K562 (cell line): ENCODE data around the gene PLSCR3. TPM values are rescaled to one million over a fixed set of nuclear protein-coding genes. Genes with fewer than 3 reads are reported as not detected.

ENCODE experiments used
- ATAC-seq: fragments of 200-7000 bp; cut with Tn5 transposase; 3 replicates; pipeline ENCODE4 v1.9.1; 2020; ENCODE audit warnings: moderate library complexity
- BruUV-seq: library from RNA; stranded (reverse); fragments of 400-500 nt; replicated peaks from 2 replicates; lab custom pipeline; 2021; lab: Mats Ljungman, UMichigan
- CTCF ChIA-PET: fragments of 300-600 bp; formaldehyde crosslinking; extraction: SDS; loops from one replicate; lab custom pipeline; 2021; ENCODE audit warnings: low intra/inter-chr PET ratio; lab: Yijun Ruan, JAX
- POLR2A ChIA-PET: fragments of 300-600, 350-650 bp; sonication (Branson Sonifier 250); formaldehyde crosslinking; extraction: SDS; loops from one replicate; lab custom pipeline; 2021; ENCODE audit warnings: antibody characterized with exemption, inconsistent platforms; lab: Yijun Ruan, JAX
- DNase-seq, 4 experiments: peaks; one replicate each; pipeline versions ENCODE4 v3.0.0 to v3.0.0-alpha.2; 2011 to 2018; ENCODE audit warnings: low spot score in 3 of 4, mixed read lengths in 3 of 4; ENCODE audit errors: extremely low read depth in 1 of 4
- FAIRE-seq: peaks from 2 replicates; lab custom pipeline; 2011; peaks lifted over from hg19 to GRCh38; lab: Jason Lieb, UNC
- H2AFZ ChIP-seq: 2 replicates; pipeline ENCODE4 v1.6.0; 2011; ENCODE audit warnings: low read depth, low read length, control low read depth, inconsistent platforms
- H3K27ac ChIP-seq: fragments of 200-600 bp; 3 replicates; pipeline ENCODE4 v1.8.0; 2011; ENCODE audit warnings: low read depth, mild to moderate bottlenecking, control low read depth, inconsistent platforms, low read length, moderate library complexity, mixed read lengths; ENCODE audit errors: extremely low read depth
- H3K27me3 ChIP-seq, 2 experiments: fragments of 300-600 bp in 1 of 2; 2 replicates in 1 of 2; 3 replicates in 1 of 2; pipeline versions ENCODE4 v1.6.0 to v1.8.0; 2011; ENCODE audit warnings: inconsistent platforms in 2 of 2, low read length in 2 of 2, mild to moderate bottlenecking in 1 of 2, mixed read lengths in 1 of 2, moderate library complexity in 1 of 2; ENCODE audit not compliant: control insufficient read depth in 2 of 2, insufficient read depth in 2 of 2
- H3K36me3 ChIP-seq: fragments of 300-600 bp; 3 replicates; pipeline ENCODE4 v1.8.0; 2011; ENCODE audit warnings: mild to moderate bottlenecking, low read length, inconsistent platforms; ENCODE audit not compliant: control insufficient read depth, insufficient read depth
- H3K4me1 ChIP-seq, 2 experiments: fragments of 200-600 bp in 1 of 2; replicated peaks in 1 of 2; 2 replicates in 1 of 2; 3 replicates in 1 of 2; pipeline versions ENCODE4 v1.5.1 to v1.8.0; 2011; ENCODE audit warnings: inconsistent platforms in 2 of 2, low read length in 2 of 2, mild to moderate bottlenecking in 1 of 2, mixed read lengths in 1 of 2, moderate library complexity in 1 of 2; ENCODE audit not compliant: control insufficient read depth in 2 of 2, insufficient read depth in 2 of 2
- H3K4me2 ChIP-seq: 2 replicates; pipeline ENCODE4 v1.6.1; 2011; ENCODE audit warnings: low read length, control low read depth, inconsistent platforms, mixed read lengths; ENCODE audit not compliant: insufficient read depth
- H3K4me3 ChIP-seq: fragments of 200-600 bp; sonication (generic), shearing (Covaris generic); 2 replicates; pipeline ENCODE4 v1.5.1; 2016; ENCODE audit warnings: control low read depth, inconsistent platforms
- H3K79me2 ChIP-seq: fragments of 200-600 bp; 3 replicates; pipeline ENCODE4 v1.8.0; 2011; ENCODE audit warnings: low read length, inconsistent platforms; ENCODE audit not compliant: control insufficient read depth, insufficient read depth
- H3K9ac ChIP-seq, 2 experiments: 2 replicates each; pipeline versions ENCODE4 v1.6.0 to v1.6.1; 2011; ENCODE audit warnings: low read depth in 2 of 2, low read length in 2 of 2, control low read depth in 1 of 2, inconsistent platforms in 1 of 2, mild to moderate bottlenecking in 1 of 2, mixed read lengths in 1 of 2; ENCODE audit not compliant: insufficient read depth in 1 of 2
- H3K9me1 ChIP-seq: one replicate; pipeline ENCODE4 v1.6.0; 2011; ENCODE audit warnings: inconsistent platforms, mild to moderate bottlenecking, low read length, moderate library complexity; ENCODE audit not compliant: control insufficient read depth, insufficient read depth
- H3K9me3 ChIP-seq: replicated peaks from 2 replicates; pipeline ENCODE4 v1.5.1; 2011; ENCODE audit warnings: low read depth, low read length, inconsistent platforms; ENCODE audit not compliant: control insufficient read depth, insufficient read depth
- H4K20me1 ChIP-seq: replicated peaks from 2 replicates; pipeline ENCODE4 v1.6.1; 2011; ENCODE audit warnings: low read length, inconsistent platforms, mixed read lengths; ENCODE audit not compliant: control insufficient read depth, insufficient read depth
- BCLAF1 ChIP-seq, 2 experiments: fragments of 450-650 bp in 1 of 2; IDR thresholded peaks; 2 replicates each; pipeline ENCODE4 v1.6.1; 2011 to 2017; ENCODE audit warnings: low read depth in 2 of 2, antibody characterized with exemption in 1 of 2, borderline replicate concordance in 1 of 2, low read length in 1 of 2, mild to moderate bottlenecking in 1 of 2, mixed read lengths in 1 of 2; ENCODE audit not compliant: control insufficient read depth in 1 of 2
- ETS1 ChIP-seq: conservative IDR thresholded peaks from 2 replicates; pipeline ENCODE4 v1.6.1; 2011; ENCODE audit warnings: low read depth, mild to moderate bottlenecking, low read length; ENCODE audit not compliant: control insufficient read depth
- ETV5 ChIP-seq: sonication (generic); formaldehyde crosslinking; IDR thresholded peaks from 2 replicates; pipeline ENCODE4 v1.4.0; 2020; ENCODE audit warnings: low read depth, mild to moderate bottlenecking, missing genetic modification reagents
- GMEB1 ChIP-seq: fragments of 250-450 bp; sonication (Bioruptor Pico); IDR thresholded peaks from 2 replicates; pipeline ENCODE4 v1.4.0; 2020; ENCODE audit warnings: mild to moderate bottlenecking
- GTF2B ChIP-seq: IDR thresholded peaks from 2 replicates; pipeline ENCODE4 v1.6.1; 2011; ENCODE audit not compliant: insufficient read length; ENCODE audit errors: extremely low read depth
- KDM2B ChIP-seq: fragments of 250-450 bp; sonication (Bioruptor Pico); IDR thresholded peaks from 2 replicates; pipeline ENCODE4 v1.8.0; 2021; ENCODE audit warnings: mild to moderate bottlenecking, moderate library complexity
- LARP7 ChIP-seq: fragments of 450-650 bp; IDR thresholded peaks from 2 replicates; pipeline ENCODE4 v1.6.1; 2016
- RBM15 ChIP-seq: fragments of 200-400 bp; formaldehyde crosslinking; IDR thresholded peaks from 2 replicates; pipeline ENCODE4 v1.6.1; 2018; ENCODE audit warnings: mild to moderate bottlenecking, low read length, moderate library complexity; ENCODE audit not compliant: insufficient read depth
- TFAM ChIP-seq: fragments of 250-450 bp; sonication (Bioruptor Pico); conservative IDR thresholded peaks from 2 replicates; pipeline ENCODE4 v1.5.0; 2021; ENCODE audit warnings: mild to moderate bottlenecking, moderate library complexity
- TOE1 ChIP-seq, 2 experiments: fragments of 450-650 bp in 1 of 2; sonication (generic) in 1 of 2; formaldehyde crosslinking in 1 of 2; IDR thresholded peaks; 2 replicates each; pipeline versions ENCODE4 v1.7.1 to v1.8.0; 2016 to 2022; ENCODE audit warnings: borderline replicate concordance in 2 of 2, mild to moderate bottlenecking in 2 of 2, antibody characterized with exemption in 1 of 2, inconsistent platforms in 1 of 2, low read depth in 1 of 2, missing genetic modification reagents in 1 of 2, moderate library complexity in 1 of 2
- ZNF384 ChIP-seq: IDR thresholded peaks from 2 replicates; pipeline ENCODE4 v1.6.1; 2012; ENCODE audit warnings: low read depth, low read length, improper control_type of control experiment
- ZNF57 ChIP-seq: fragments of 450-650 bp; formaldehyde crosslinking; IDR thresholded peaks from 2 replicates; pipeline ENCODE4 v1.4.0; 2020; ENCODE audit warnings: mild to moderate bottlenecking, moderate library complexity
- WGBS: fragments of 100-300 bp; shearing (Covaris generic); methylation state at CpG from one replicate; pipeline ENCODE4 v1.1.6; 2016; ENCODE audit warnings: low coverage, mixed read lengths; ENCODE audit not compliant: insufficient coverage; ENCODE audit errors: missing lambda C conversion rate; 5-methylcytosine and 5-hydroxymethylcytosine counted together
- in situ Hi-C: fragments of 300-500 bp; cut with MboI; formaldehyde crosslinking; loops from 4 replicates; pipeline ENCODE4 v1.15.0; 2018; ENCODE audit warnings: inconsistent platforms, mixed read lengths
- intact Hi-C: fragments of 100-400 bp; cut with micrococcal nuclease; formaldehyde crosslinking; loops from 2 replicates; pipeline ENCODE4 v1.14.2; 2022
- polyA plus RNA-seq, 8 experiments: library from polyadenylated mRNA; depleted of rRNA in 4 of 8; stranded (reverse) in 5 of 8; unstranded in 3 of 8; fragments of >200 nt; fragmentation: Nextera tagmentation in 2 of 8; fragmentation: Illumina TruSeq in 1 of 8; extraction: Ambion mirVana in 2 of 8; extraction: Trizol in 1 of 8; gene quantifications; 2 replicates each; pipeline versions ENCODE4 v1.2.1 to v1.2.3, GENCODE V29; 2011 to 2014; ENCODE audit warnings: inconsistent platforms in 1 of 8, missing spikeins in 1 of 8
- total RNA-seq, 7 experiments: library from RNA; depleted of rRNA in 6 of 7; stranded (reverse); fragments of >200 nt in 6 of 7; fragmentation: Illumina TruSeq in 2 of 7; extraction: Trizol in 2 of 7; gene quantifications; 2 replicates each; pipeline versions ENCODE4 v1.2.1 to v1.2.3, GENCODE V29; 2011 to 2021; ENCODE audit warnings: low replicate concordance in 1 of 7

PLSCR3 gene
- total and polyA plus RNA-seq, 9 of the 15 experiments (the other 6 are each of a cell fraction or from before 2014, with no cell fraction given), result 3.2 to 16.8 (median 4.5) TPM

GRCh38 chr17:7423679-7424078 lies 29.4 kb upstream of the PLSCR3 start (continued):
- no peak for TF ChIP-seq TFAM (CRISPR knock-in tag)

GRCh38 chr17:7421186-7421585 lies 26.9 kb upstream of the PLSCR3 start:
- H4K20me1 ChIP-seq, result no peaks in the 10 kb centered on the region
- no peaks in the 10 kb centered on the region for H3K36me3 ChIP-seq
- intact Hi-C loops (no loop called here), in situ Hi-C loops (no loop called here)
- peaks cover 0 to 6% of the 10 kb centered on the region in 2 experiments; a peak in 2 of 5 replicates for H3K4me1 ChIP-seq
- H3K4me3 ChIP-seq, result no peak overlapping the region
- ATAC-seq (no peak), DNase-seq (no peak), FAIRE-seq (no peak)
- no peaks in the 10 kb centered on the region for H3K79me2 ChIP-seq
- no peaks in the 10 kb centered on the region for H3K27me3 ChIP-seq
- WGBS, result 78% methylated on average over 6 of the region's 16 CpGs
- no peaks in the 10 kb centered on the region for H3K9me1 ChIP-seq
- ChIA-PET POLR2A (interaction anchor here (0.7 to 0.9 kb wide), 2 partner anchors 9 to 227 kb away, joined by 3 read pairs; no protein-coding TSS in a partner anchor), CTCF (no interaction called here)
- H3K4me2 ChIP-seq, result no peak overlapping the region
- no peaks in the 10 kb centered on the region for H3K9me3 ChIP-seq
- H3K9ac ChIP-seq, result no peak overlapping the region; a peak in 1 of 4 replicates
- H2AFZ ChIP-seq, result no peak overlapping the region
- BruUV-seq, result no TSS peak
- H3K27ac ChIP-seq, result no peak overlapping the region
- no peak for TF ChIP-seq BCLAF1 (IDR thresholded peaks at IDR 0.05; ENCODE audit: borderline replicate concordance in 1 of 2, control insufficient read depth in 1 of 2, low read depth in 2 of 2, low read length in 1 of 2)
- no peak for TF ChIP-seq LARP7
- no peak for TF ChIP-seq TOE1 (IDR thresholded peaks at IDR 0.05; ENCODE audit: borderline replicate concordance)
- TF ChIP-seq TOE1 (CRISPR knock-in tag; IDR thresholded peaks at IDR 0.05; ENCODE audit: borderline replicate concordance, low read depth), result no peak
- TF ChIP-seq ZNF57, result no peak
- TF ChIP-seq ETV5 (CRISPR knock-in tag), result no peak
- no peak for TF ChIP-seq ETS1
- no peak for TF ChIP-seq GMEB1 (CRISPR knock-in tag)
- no peak for TF ChIP-seq RBM15
- TF ChIP-seq GTF2B, result no peak
- TF ChIP-seq ZNF384, result no peak
- no peak for TF ChIP-seq KDM2B (CRISPR knock-in tag)
